Peyer's patch (tissue), 4 donors: ENCODE data around the gene NEDD4L. TPM values are rescaled to one million over a fixed set of nuclear protein-coding genes. Genes with fewer than 3 reads are reported as not detected.

Source experiments
- DNase-seq, 3 donors: peaks; one replicate each; pipeline ENCODE4 v3.0.0-alpha.2; 2017 to 2019
- H3K27ac ChIP-seq, 4 donors: fragments of 200-600 bp; sonication (generic); one replicate each; pipeline ENCODE4 v1.5.1; 2016 to 2019
- H3K27me3 ChIP-seq, 2 donors: fragments of 200-600 bp; sonication (generic); one replicate each; pipeline ENCODE4 v1.5.1; 2019
- H3K36me3 ChIP-seq, 3 donors: fragments of 200-600 bp; sonication (generic); one replicate each; pipeline ENCODE4 v1.5.1; 2016 to 2019
- H3K4me1 ChIP-seq, 4 donors: fragments of 200-600 bp; sonication (generic); one replicate each; pipeline ENCODE4 v1.5.1; 2016 to 2019
- H3K4me3 ChIP-seq, 4 donors: fragments of 200-600 bp; sonication (generic); 1 replicate in 3 of 4; 2 replicates in 1 of 4; pipeline ENCODE4 v1.5.1; 2016 to 2019; ENCODE audit warnings: mild to moderate bottlenecking in 1 of 4
- H3K9me3 ChIP-seq, 4 donors: fragments of 200-600 bp; sonication (generic); one replicate each; pipeline ENCODE4 v1.5.1; 2016 to 2019; ENCODE audit warnings: mild to moderate bottlenecking in 1 of 4
- CTCF ChIP-seq, 6 experiments: fragments of 450-650 bp in 4 of 6; fragments of 200-600 bp in 2 of 6; sonication (generic) in 1 of 6; IDR thresholded peaks; one replicate each; pipeline ENCODE4 v1.5.1; 2017 to 2019; ENCODE audit warnings: antibody characterized with exemption in 6 of 6, mild to moderate bottlenecking in 3 of 6, moderate library complexity in 1 of 6
- POLR2A ChIP-seq, 2 donors: fragments of 450-650 bp; IDR thresholded peaks; one replicate each; pipeline ENCODE4 v1.5.1; 2017; ENCODE audit warnings: antibody characterized with exemption in 2 of 2, mild to moderate bottlenecking in 2 of 2, moderate library complexity in 2 of 2
- total RNA-seq, 4 donors: library from RNA; depleted of rRNA; stranded (reverse); fragments of >200 nt; gene quantifications; one replicate each; pipeline ENCODE4 v1.1.0, GENCODE V29; 2016

Gene NEDD4L
- total RNA-seq, 4 donors from 2014 or later: 213 to 312 (median 277) TPM

- no peak for TF ChIP-seq CTCF (IDR thresholded peaks at IDR 0.05)
- TF ChIP-seq POLR2A (IDR thresholded peaks at IDR 0.05): no peak
- no peaks in the 10 kb centered on the region for H3K27me3 ChIP-seq
- DNase-seq: no peak
These were observed 119.1 kb downstream of the NEDD4L start for GRCh38 chr18:58163004-58163590.

GRCh38 chr18:58166278-58166844 lies 122.3 kb downstream of the NEDD4L start:
- Histone ChIP-seq H3K27ac (no peak overlapping the region), H3K4me3 (no peak overlapping the region), H3K4me1 (no peaks in the 10 kb centered on the region), H3K9me3 (no peaks in the 10 kb centered on the region), H3K27me3 (no peaks in the 10 kb centered on the region), H3K36me3 (no peaks in the 10 kb centered on the region)
- TF ChIP-seq POLR2A (IDR thresholded peaks at IDR 0.05) (no peak), CTCF (IDR thresholded peaks at IDR 0.05) (no peak)
- no peak for DNase-seq

More at GRCh38 chr18:58163004-58163590, 119.1 kb downstream of the NEDD4L start:
- peaks cover 0 to 8% (median 0%) of the 10 kb centered on the region in 4 donors for H3K4me1 ChIP-seq
- H3K4me3 ChIP-seq: no peak overlapping the region
- no peaks in the 10 kb centered on the region for H3K9me3 ChIP-seq
- H3K36me3 ChIP-seq: no peaks in the 10 kb centered on the region
- H3K27ac ChIP-seq: no peak overlapping the region

GRCh38 chr18:58167073-58167472 lies 123.0 kb downstream of the NEDD4L start:
- Histone ChIP-seq H3K9me3 (no peaks in the 10 kb centered on the region), H3K4me3 (no peak overlapping the region), H3K4me1 (no peaks in the 10 kb centered on the region), H3K27ac (no peak overlapping the region), H3K36me3 (peaks cover 0 to 1% (median 0%) of the 10 kb centered on the region in 3 donors), H3K27me3 (no peaks in the 10 kb centered on the region)
- TF ChIP-seq POLR2A (IDR thresholded peaks at IDR 0.05) (no peak), CTCF (IDR thresholded peaks at IDR 0.05) (no peak)
- DNase-seq: no peak

GRCh38 chr18:58168221-58168620 lies 124.2 kb downstream of the NEDD4L start:
- no peaks in the 10 kb centered on the region for H3K27me3 ChIP-seq
- H3K9me3 ChIP-seq: no peaks in the 10 kb centered on the region
- DNase-seq: no peak
- no peak overlapping the region for H3K4me3 ChIP-seq
- TF ChIP-seq POLR2A (IDR thresholded peaks at IDR 0.05) (no peak), CTCF (IDR thresholded peaks at IDR 0.05) (no peak)
- no peak overlapping the region for H3K27ac ChIP-seq
- H3K4me1 ChIP-seq: no peaks in the 10 kb centered on the region
- peaks cover 0 to 6% (median 0%) of the 10 kb centered on the region in 3 donors for H3K36me3 ChIP-seq

- no peak overlapping the region for H3K4me3 ChIP-seq
- no peak for DNase-seq
- no peaks in the 10 kb centered on the region for H3K4me1 ChIP-seq
- H3K36me3 ChIP-seq: peaks cover 0 to 6% (median 0%) of the 10 kb centered on the region in 3 donors
- TF ChIP-seq POLR2A (IDR thresholded peaks at IDR 0.05): no peak
- TF ChIP-seq CTCF (IDR thresholded peaks at IDR 0.05): no peak
- no peak overlapping the region for H3K27ac ChIP-seq
- no peaks in the 10 kb centered on the region for H3K9me3 ChIP-seq
- H3K27me3 ChIP-seq: no peaks in the 10 kb centered on the region
These were observed 125.0 kb downstream of the NEDD4L start for GRCh38 chr18:58168993-58169392.
